Measurements from ENCODE around the gene GATA5. TPM values are rescaled to one million over a fixed set of nuclear protein-coding genes. Genes with fewer than 3 reads are reported as not detected.

Gene GATA5
- total and polyA plus RNA-seq, 10 of the 15 experiments (the other 5 are each of a cell fraction or from before 2014, with no cell fraction given) = not detected

GRCh38 chr20:62517901-62518610 is 42.3 kb upstream of the GATA5 start:
- TF ChIP-seq, protein P1, sequence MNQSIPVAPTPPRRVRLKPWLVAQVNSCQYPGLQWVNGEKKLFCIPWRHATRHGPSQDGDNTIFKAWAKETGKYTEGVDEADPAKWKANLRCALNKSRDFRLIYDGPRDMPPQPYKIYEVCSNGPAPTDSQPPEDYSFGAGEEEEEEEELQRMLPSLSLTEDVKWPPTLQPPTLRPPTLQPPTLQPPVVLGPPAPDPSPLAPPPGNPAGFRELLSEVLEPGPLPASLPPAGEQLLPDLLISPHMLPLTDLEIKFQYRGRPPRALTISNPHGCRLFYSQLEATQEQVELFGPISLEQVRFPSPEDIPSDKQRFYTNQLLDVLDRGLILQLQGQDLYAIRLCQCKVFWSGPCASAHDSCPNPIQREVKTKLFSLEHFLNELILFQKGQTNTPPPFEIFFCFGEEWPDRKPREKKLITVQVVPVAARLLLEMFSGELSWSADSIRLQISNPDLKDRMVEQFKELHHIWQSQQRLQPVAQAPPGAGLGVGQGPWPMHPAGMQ (IDR thresholded peaks at IDR 0.05; ENCODE audit: borderline replicate concordance) = no peak
- TF ChIP-seq BCLAF1 (IDR thresholded peaks at IDR 0.05) = no peak
- no peaks in the 10 kb centered on the region for H3K4me1 ChIP-seq (ENCODE audit: control insufficient read depth, insufficient read depth, low read length)
- intact Hi-C loops (cut with micrococcal nuclease; ENCODE audit: unreplicated experiment) (no loop called here), in situ Hi-C loops (cut with MboI) (no loop called here)
- H3K4me3 ChIP-seq = no peak overlapping the region
- no peak overlapping the region for H3K27ac ChIP-seq (ENCODE audit: control insufficient read depth, insufficient read depth)
- no peaks in the 10 kb centered on the region for H3K9me3 ChIP-seq (replicated peaks; ENCODE audit: control insufficient read depth, insufficient read depth, low read length)
- FAIRE-seq = no peak
- 20% methylated on average over 15 of the region's 15 CpGs for WGBS (ENCODE audit: insufficient coverage, insufficient replicate concordance, low lambda C conversion rate, missing lambda C conversion rate)
- no peaks in the 10 kb centered on the region for H4K20me1 ChIP-seq (ENCODE audit: control insufficient read depth, insufficient read depth)
- ChIA-PET CTCF (no interaction called here), POLR2A (no interaction called here), SMC1A (ENCODE audit: uncharacterized antibody, unreplicated experiment) (no interaction called here), RAD21 (ENCODE audit: unreplicated experiment) (no interaction called here)
- no peak overlapping the region for H2AFZ ChIP-seq (ENCODE audit: control insufficient read depth, low read depth, low read length)
- DNase-seq (ENCODE audit: low read depth, low spot score) = no peak
- H3K4me2 ChIP-seq (ENCODE audit: control insufficient read depth, insufficient read depth) = no peak overlapping the region
- no TSS peak for BruUV-seq (replicated peaks)
- no peak for ATAC-seq
- H3K9ac ChIP-seq (ENCODE audit: control insufficient read depth, insufficient read depth, low read length) = no peak overlapping the region
- no peaks in the 10 kb centered on the region for H3K79me2 ChIP-seq (ENCODE audit: control insufficient read depth, insufficient read depth, low read length)
- H3K27me3 ChIP-seq (replicated peaks in 1 of 2; ENCODE audit: control insufficient read depth in 2 of 2, insufficient read depth in 2 of 2, low read length in 1 of 2) = peaks cover 0 to 9% of the 10 kb centered on the region in 2 experiments; a peak in 2 of 4 replicates
- H3K36me3 ChIP-seq (ENCODE audit: control insufficient read depth in 2 of 2, insufficient read depth in 2 of 2, low read length in 1 of 2) = no peaks in the 10 kb centered on the region
